Activated B cell treated with CpG ODN at 0.5 μM for 24 hours (primary cell): Measurements from ENCODE around the gene HMOX2. TPM values are rescaled to one million over a fixed set of nuclear protein-coding genes. Genes with fewer than 3 reads are reported as not detected.

Experiments used
- ATAC-seq: fragments of 200-7000 bp; cut with Tn5 transposase; one replicate; pipeline ENCODE4 v1.10.0; 2021; ENCODE audit warnings: low read depth, mild to moderate bottlenecking, moderate library complexity
- CTCF ChIA-PET: fragments of 350-600 bp; sonication (Branson Sonifier 250); formaldehyde crosslinking; loops from one replicate; lab custom pipeline; 2021; ENCODE audit warnings: antibody characterized with exemption; lab: Charles Lee
- POLR2A ChIA-PET: fragments of 350-600 bp; sonication (Branson Sonifier 250); formaldehyde crosslinking; loops from one replicate; lab custom pipeline; 2021; ENCODE audit warnings: antibody characterized with exemption; lab: Charles Lee
- DNase-seq: peaks from one replicate; pipeline ENCODE4 v3.0.0; 2022
- H3K27ac Mint-ChIP-seq: one replicate; pipeline ENCODE4 v1.8.0; 2020; ENCODE audit warnings: mixed read lengths
- H3K27me3 Mint-ChIP-seq: one replicate; pipeline ENCODE4 v1.8.0; 2021; ENCODE audit warnings: mixed read lengths
- H3K36me3 Mint-ChIP-seq: one replicate; pipeline ENCODE4 v1.8.0; 2021; ENCODE audit warnings: low read depth, mixed read lengths
- H3K4me1 Mint-ChIP-seq: one replicate; pipeline ENCODE4 v1.8.0; 2021; ENCODE audit warnings: mixed read lengths
- H3K4me3 Mint-ChIP-seq: one replicate; pipeline ENCODE4 v1.8.0; 2020; ENCODE audit warnings: mild to moderate bottlenecking, mixed read lengths
- H3K9me3 Mint-ChIP-seq: one replicate; pipeline ENCODE4 v1.8.0; 2020; ENCODE audit warnings: mixed read lengths
- intact Hi-C: fragments of 100-400 bp; cut with micrococcal nuclease; formaldehyde crosslinking; loops from one replicate; pipeline ENCODE4 v1.15.1; 2024
- total RNA-seq: library from RNA; stranded (reverse); gene quantifications from 2 replicates; pipeline ENCODE4 v1.2.3, GENCODE V29; 2022
- TF ChIP-seq, protein P1 (sequence below): fragments of 200-600 bp; IDR thresholded peaks from one replicate; pipeline ENCODE4 v1.8.0; 2022; ENCODE audit warnings: antibody characterized with exemption, mild to moderate bottlenecking

The HMOX2 gene
- total RNA-seq, 1 donor from 2014 or later = 32.1 TPM

DNA sequence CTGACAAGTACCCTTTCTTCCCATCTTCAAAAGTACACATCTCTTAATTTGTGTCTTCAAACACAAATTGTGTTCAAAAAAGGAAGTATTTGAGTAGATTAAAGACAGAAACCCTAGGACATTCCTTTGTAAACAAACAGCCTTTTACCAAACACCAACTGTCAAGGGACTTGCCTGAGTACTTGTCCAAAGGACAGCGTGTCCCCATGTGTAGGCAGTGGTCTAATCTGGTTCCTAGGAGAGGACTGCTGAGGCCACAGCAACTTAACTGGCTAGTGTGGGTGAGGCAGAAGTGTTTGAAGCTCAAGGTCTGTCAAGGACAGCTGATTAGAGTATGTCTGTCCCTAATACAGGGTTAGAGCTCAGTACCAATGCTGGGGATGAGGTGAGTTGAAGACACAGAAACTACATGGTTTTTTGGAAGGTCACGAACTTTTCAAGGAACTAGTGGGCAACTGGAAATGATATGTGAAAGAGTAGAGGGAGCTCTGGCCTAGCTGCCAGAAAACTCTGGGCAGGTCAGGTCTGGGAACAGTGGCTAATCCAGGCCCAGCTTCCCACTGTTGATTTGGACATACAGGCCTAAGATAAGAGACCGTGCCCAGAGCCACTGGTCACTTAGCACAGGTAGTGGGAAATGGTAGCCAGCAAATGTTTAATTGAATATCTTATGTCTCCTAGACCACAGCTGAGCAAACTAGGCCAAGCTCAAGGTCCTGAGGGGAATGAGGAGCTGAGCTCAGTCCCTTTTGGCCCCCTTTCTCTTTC is 10.1 kb downstream of the HMOX2 start:
- ChIA-PET CTCF (interaction anchor here (0.6 kb wide), 1 partner anchor 8 kb away, joined by 3 read pairs; no protein-coding TSS in a partner anchor), POLR2A (interaction anchor here (1.1 kb wide), 1 partner anchor 20 kb away, joined by 3 read pairs; no protein-coding TSS in a partner anchor)
- no peak overlapping the region for H3K27ac Mint-ChIP-seq
- H3K9me3 Mint-ChIP-seq = no peaks in the 10 kb centered on the region
- peaks cover 17% of the 10 kb centered on the region for H3K4me1 Mint-ChIP-seq
- H3K36me3 Mint-ChIP-seq = peaks cover 51% of the 10 kb centered on the region
- TF ChIP-seq, protein P1, sequence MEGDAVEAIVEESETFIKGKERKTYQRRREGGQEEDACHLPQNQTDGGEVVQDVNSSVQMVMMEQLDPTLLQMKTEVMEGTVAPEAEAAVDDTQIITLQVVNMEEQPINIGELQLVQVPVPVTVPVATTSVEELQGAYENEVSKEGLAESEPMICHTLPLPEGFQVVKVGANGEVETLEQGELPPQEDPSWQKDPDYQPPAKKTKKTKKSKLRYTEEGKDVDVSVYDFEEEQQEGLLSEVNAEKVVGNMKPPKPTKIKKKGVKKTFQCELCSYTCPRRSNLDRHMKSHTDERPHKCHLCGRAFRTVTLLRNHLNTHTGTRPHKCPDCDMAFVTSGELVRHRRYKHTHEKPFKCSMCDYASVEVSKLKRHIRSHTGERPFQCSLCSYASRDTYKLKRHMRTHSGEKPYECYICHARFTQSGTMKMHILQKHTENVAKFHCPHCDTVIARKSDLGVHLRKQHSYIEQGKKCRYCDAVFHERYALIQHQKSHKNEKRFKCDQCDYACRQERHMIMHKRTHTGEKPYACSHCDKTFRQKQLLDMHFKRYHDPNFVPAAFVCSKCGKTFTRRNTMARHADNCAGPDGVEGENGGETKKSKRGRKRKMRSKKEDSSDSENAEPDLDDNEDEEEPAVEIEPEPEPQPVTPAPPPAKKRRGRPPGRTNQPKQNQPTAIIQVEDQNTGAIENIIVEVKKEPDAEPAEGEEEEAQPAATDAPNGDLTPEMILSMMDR = no peak
- H3K4me3 Mint-ChIP-seq = no peak overlapping the region
- intact Hi-C loops = no loop called here
- no peak for DNase-seq
- no peak for ATAC-seq
- no peaks in the 10 kb centered on the region for H3K27me3 Mint-ChIP-seq

DNA sequence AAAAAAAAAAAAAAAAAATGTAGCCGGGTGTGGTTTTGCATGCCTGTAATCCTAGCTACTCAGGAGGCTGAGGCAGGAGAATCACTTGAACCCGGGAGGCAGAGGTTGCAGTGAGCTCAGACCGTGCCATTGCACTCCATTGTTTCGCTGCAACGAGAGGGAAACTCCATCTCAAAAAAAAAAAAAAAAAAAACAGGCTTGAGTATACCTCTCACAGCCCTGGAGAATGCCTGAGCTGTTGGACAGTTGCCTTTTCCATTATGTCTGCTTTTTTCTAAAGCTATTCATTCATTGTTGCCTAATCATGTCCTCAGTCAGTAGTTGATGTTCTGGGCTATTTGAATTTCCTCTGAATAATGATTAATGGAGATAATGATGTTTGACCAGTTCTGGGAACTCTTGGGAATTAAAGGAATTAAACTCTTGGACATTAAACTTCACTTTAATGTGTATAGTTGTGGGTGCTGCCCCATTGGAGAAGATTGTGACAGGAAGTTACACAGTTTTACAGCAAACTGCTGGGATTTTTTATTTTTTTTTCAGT is 11.8 kb downstream of the HMOX2 start:
- intact Hi-C loops = no loop called here
- Mint-ChIP-seq H3K27me3 (no peaks in the 10 kb centered on the region), H3K36me3 (peaks cover 51% of the 10 kb centered on the region), H3K4me1 (peaks cover 8% of the 10 kb centered on the region), H3K4me3 (no peak overlapping the region), H3K27ac (no peak overlapping the region), H3K9me3 (no peaks in the 10 kb centered on the region)
- no peak for ATAC-seq
- TF ChIP-seq, protein P1 = no peak
- ChIA-PET POLR2A (interaction anchor here (0.6 kb wide), 1 partner anchor 15 kb away, joined by 12 read pairs; no protein-coding TSS in a partner anchor), CTCF (interaction anchor here (2.1 kb wide), 1 partner anchor 17 kb away, joined by 4 read pairs; no protein-coding TSS in a partner anchor)
- no peak for DNase-seq

DNA sequence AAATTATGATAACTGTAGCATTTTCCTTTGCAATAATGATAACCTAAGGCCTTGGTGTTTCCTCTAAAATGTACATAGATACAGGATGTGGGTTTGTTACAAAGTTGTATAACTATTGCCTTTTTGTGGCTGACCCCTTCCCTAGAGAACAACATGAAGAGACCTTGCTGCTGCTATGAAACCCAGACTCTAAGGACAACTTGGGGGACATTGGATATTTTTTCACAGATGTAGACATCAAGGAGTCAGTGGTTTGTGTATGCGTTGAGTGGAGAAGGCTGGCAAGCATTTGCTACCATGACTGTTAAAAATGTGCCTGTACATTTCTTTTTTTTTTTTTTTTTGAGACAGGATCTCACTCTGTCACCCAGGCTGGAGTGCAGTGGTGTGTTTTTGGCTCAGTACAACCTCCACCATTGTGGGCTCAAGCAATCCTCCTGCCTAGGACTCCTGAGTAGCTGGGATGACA is 12.3 kb downstream of the HMOX2 start:
- Mint-ChIP-seq H3K36me3 (peaks cover 51% of the 10 kb centered on the region), H3K27me3 (no peaks in the 10 kb centered on the region), H3K9me3 (no peaks in the 10 kb centered on the region), H3K4me1 (peaks cover 10% of the 10 kb centered on the region), H3K27ac (no peak overlapping the region), H3K4me3 (no peak overlapping the region)
- intact Hi-C loops = no loop called here
- DNase-seq (no peak), ATAC-seq (no peak)
- ChIA-PET POLR2A (interaction anchor here (0.6 kb wide), 1 partner anchor 16 kb away, joined by 12 read pairs; no protein-coding TSS in a partner anchor), CTCF (interaction anchor here (2.1 kb wide), 1 partner anchor 17 kb away, joined by 4 read pairs; no protein-coding TSS in a partner anchor)
- TF ChIP-seq, protein P1 = no peak

DNA sequence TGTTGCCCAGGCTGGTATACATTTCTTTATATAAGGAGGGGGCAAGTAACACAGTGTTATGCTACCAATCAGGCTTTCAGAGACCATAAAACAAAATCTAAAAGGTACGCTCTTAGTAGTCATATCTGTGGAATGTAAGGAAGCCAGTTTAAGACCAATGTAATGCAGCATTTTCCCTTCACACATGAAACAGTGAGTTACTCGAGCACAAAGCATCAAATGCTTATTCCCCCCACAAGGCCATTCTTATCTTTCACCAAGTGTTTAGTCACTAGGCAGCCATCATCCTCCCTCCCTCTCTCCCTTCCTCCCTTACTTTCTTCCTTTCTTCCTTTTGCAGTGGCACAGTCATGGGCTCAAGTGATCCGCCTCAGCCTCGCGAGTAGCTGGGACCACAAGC is 12.8 kb downstream of the HMOX2 start:
- Mint-ChIP-seq H3K27ac (no peak overlapping the region), H3K4me3 (no peak overlapping the region), H3K27me3 (no peaks in the 10 kb centered on the region), H3K4me1 (peaks cover 11% of the 10 kb centered on the region), H3K9me3 (no peaks in the 10 kb centered on the region), H3K36me3 (peaks cover 48% of the 10 kb centered on the region)
- ATAC-seq = no peak
- TF ChIP-seq, protein P1 = no peak
- POLR2A ChIA-PET = interaction anchor here (0.6 kb wide), 1 partner anchor 16 kb away, joined by 12 read pairs; no protein-coding TSS in a partner anchor
- intact Hi-C loops = no loop called here
- CTCF ChIA-PET = interaction anchor here (2.1 kb wide), 1 partner anchor 16 kb away, joined by 4 read pairs; no protein-coding TSS in a partner anchor
- no peak for DNase-seq

DNA sequence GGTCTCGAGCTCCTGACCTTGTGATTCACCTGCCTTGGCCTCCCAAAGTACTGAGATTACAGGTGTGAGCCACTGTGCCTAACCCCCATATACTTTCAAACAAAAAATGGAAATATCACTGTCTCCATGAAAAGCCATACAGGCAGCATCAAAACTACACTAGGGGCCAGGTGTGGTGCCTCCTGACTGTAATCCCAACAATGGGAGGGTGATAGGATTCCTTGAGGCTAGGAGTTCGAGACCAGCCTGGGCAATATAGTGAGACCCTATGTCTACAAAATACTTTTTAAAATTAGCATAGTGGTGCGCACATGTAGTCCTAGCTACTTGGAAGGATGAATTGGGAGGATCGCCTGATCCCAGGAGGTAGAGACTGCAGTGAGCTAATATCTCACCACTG is 15.7 kb downstream of the HMOX2 start:
- CTCF ChIA-PET = interaction anchor here (0.9 kb wide), 1 partner anchor 14 kb away, joined by 8 read pairs; no protein-coding TSS in a partner anchor
- Mint-ChIP-seq H3K9me3 (no peaks in the 10 kb centered on the region), H3K4me3 (no peak overlapping the region), H3K4me1 (peaks cover 11% of the 10 kb centered on the region), H3K27ac (no peak overlapping the region), H3K27me3 (no peaks in the 10 kb centered on the region), H3K36me3 (peaks cover 32% of the 10 kb centered on the region)
- DNase-seq (no peak), ATAC-seq (no peak)
- TF ChIP-seq, protein P1 = no peak
- POLR2A ChIA-PET = no interaction called here
- intact Hi-C loops = no loop called here
